ENCODE data around the gene COL4A2.
A peak's percentile ranks its signal among the peaks of the same experiment; 100 is the strongest.

Gene COL4A2

GRCh38 chr13:110306960-110307766 is at the start of gene COL4A2, which contains the start of gene COL4A1:
Gene COL4A2, plus strand, starts transcription at chr13:110307284. Its CDS starts 620 bp downstream, at chr13:110307904.
Gene COL4A1, minus strand, starts transcription at chr13:110307157. Its CDS starts 130 bp downstream, at chr13:110307027.
- Histone ChIP-seq H3K4me1 (ENCODE audit: insufficient read depth, insufficient read length) (peaks cover 7% of the 10 kb centered on the region), H3K9me3 (ENCODE audit: insufficient read depth, low read length) (no peaks in the 10 kb centered on the region), H3K4me3 (ENCODE audit: insufficient read length, low read depth) (peak within 1 kb of the TSS; percentile 73), H3K36me3 (ENCODE audit: insufficient read depth, insufficient read length, low read length) (peaks cover 44% of the 10 kb centered on the region), H3K27me3 (ENCODE audit: insufficient read depth, insufficient read length) (no peaks in the 10 kb centered on the region), H3K9ac (ENCODE audit: insufficient read length, low read depth) (peak within 1 kb of the TSS; percentile 85)
- TF ChIP-seq ZNF274 (IDR thresholded peaks at IDR 0.05; ENCODE audit: low read depth, low read length) (no peak), YY1 (IDR thresholded peaks at IDR 0.05; ENCODE audit: insufficient read depth, insufficient read length) (no peak)
- DNase-seq (ENCODE audit: low read depth, low spot score), result peak; percentile 42

- H3K36me3 ChIP-seq (ENCODE audit: insufficient read depth, insufficient read length, low read length), result peaks cover 3% of the 10 kb centered on the region
- no peak overlapping the region for H3K4me3 ChIP-seq (ENCODE audit: insufficient read length, low read depth)
- no peak for TF ChIP-seq SUZ12 (IDR thresholded peaks at IDR 0.05; ENCODE audit: extremely low read depth, insufficient read depth, insufficient read length)
- TF ChIP-seq ZNF274 (IDR thresholded peaks at IDR 0.05; ENCODE audit: low read depth, low read length), result no peak
- no peak for TF ChIP-seq YY1 (IDR thresholded peaks at IDR 0.05; ENCODE audit: insufficient read depth, insufficient read length)
- no peak for DNase-seq (ENCODE audit: low read depth, low spot score)
- no peaks in the 10 kb centered on the region for H3K4me1 ChIP-seq (ENCODE audit: insufficient read depth, insufficient read length)
- H3K9ac ChIP-seq (ENCODE audit: insufficient read length, low read depth), result no peak overlapping the region
- no peaks in the 10 kb centered on the region for H3K27me3 ChIP-seq (ENCODE audit: insufficient read depth, insufficient read length)
- no peaks in the 10 kb centered on the region for H3K9me3 ChIP-seq (ENCODE audit: insufficient read depth, low read length)
Observed at GRCh38 chr13:110257408-110257807, 49.7 kb upstream of the COL4A2 start.

GRCh38 chr13:110258876-110259631 is 48.0 kb upstream of the COL4A2 start:
- TF ChIP-seq ZNF274 (IDR thresholded peaks at IDR 0.05; ENCODE audit: low read depth, low read length) (no peak), YY1 (IDR thresholded peaks at IDR 0.05; ENCODE audit: insufficient read depth, insufficient read length) (no peak), SUZ12 (IDR thresholded peaks at IDR 0.05; ENCODE audit: extremely low read depth, insufficient read depth, insufficient read length) (no peak)
- no peak overlapping the region for H3K4me3 ChIP-seq (ENCODE audit: insufficient read length, low read depth)
- no peaks in the 10 kb centered on the region for H3K27me3 ChIP-seq (ENCODE audit: insufficient read depth, insufficient read length)
- peaks cover 3% of the 10 kb centered on the region for H3K36me3 ChIP-seq (ENCODE audit: insufficient read depth, insufficient read length, low read length)
- no peaks in the 10 kb centered on the region for H3K4me1 ChIP-seq (ENCODE audit: insufficient read depth, insufficient read length)
- no peak overlapping the region for H3K9ac ChIP-seq (ENCODE audit: insufficient read length, low read depth)
- DNase-seq (ENCODE audit: low read depth, low spot score), result no peak
- H3K9me3 ChIP-seq (ENCODE audit: insufficient read depth, low read length), result no peaks in the 10 kb centered on the region

- no peak for TF ChIP-seq SUZ12 (IDR thresholded peaks at IDR 0.05; ENCODE audit: extremely low read depth, insufficient read depth, insufficient read length)
- no peak for TF ChIP-seq ZNF274 (IDR thresholded peaks at IDR 0.05; ENCODE audit: low read depth, low read length)
- no peak for TF ChIP-seq YY1 (IDR thresholded peaks at IDR 0.05; ENCODE audit: insufficient read depth, insufficient read length)
- Histone ChIP-seq H3K4me3 (ENCODE audit: insufficient read length, low read depth) (no peak overlapping the region), H3K9me3 (ENCODE audit: insufficient read depth, low read length) (no peaks in the 10 kb centered on the region), H3K4me1 (ENCODE audit: insufficient read depth, insufficient read length) (no peaks in the 10 kb centered on the region), H3K27me3 (ENCODE audit: insufficient read depth, insufficient read length) (no peaks in the 10 kb centered on the region), H3K9ac (ENCODE audit: insufficient read length, low read depth) (no peak overlapping the region), H3K36me3 (ENCODE audit: insufficient read depth, insufficient read length, low read length) (peaks cover 4% of the 10 kb centered on the region)
- no peak for DNase-seq (ENCODE audit: low read depth, low spot score)
Observed at GRCh38 chr13:110259651-110260050, 47.4 kb upstream of the COL4A2 start.

GRCh38 chr13:110261166-110262081 is 45.7 kb upstream of the COL4A2 start:
- H3K36me3 ChIP-seq (ENCODE audit: insufficient read depth, insufficient read length, low read length), result peaks cover 15% of the 10 kb centered on the region
- no peak overlapping the region for H3K9ac ChIP-seq (ENCODE audit: insufficient read length, low read depth)
- no peaks in the 10 kb centered on the region for H3K9me3 ChIP-seq (ENCODE audit: insufficient read depth, low read length)
- no peak overlapping the region for H3K4me3 ChIP-seq (ENCODE audit: insufficient read length, low read depth)
- no peak for TF ChIP-seq ZNF274 (IDR thresholded peaks at IDR 0.05; ENCODE audit: low read depth, low read length)
- no peak for TF ChIP-seq SUZ12 (IDR thresholded peaks at IDR 0.05; ENCODE audit: extremely low read depth, insufficient read depth, insufficient read length)
- peak; percentile 20 for DNase-seq (ENCODE audit: low read depth, low spot score)
- H3K27me3 ChIP-seq (ENCODE audit: insufficient read depth, insufficient read length), result no peaks in the 10 kb centered on the region
- peaks cover 4% of the 10 kb centered on the region for H3K4me1 ChIP-seq (ENCODE audit: insufficient read depth, insufficient read length)

GRCh38 chr13:110262082-110262436 is 45.0 kb upstream of the COL4A2 start:
- H3K27me3 ChIP-seq (ENCODE audit: insufficient read depth, insufficient read length), result no peaks in the 10 kb centered on the region
- no peaks in the 10 kb centered on the region for H3K9me3 ChIP-seq (ENCODE audit: insufficient read depth, low read length)
- no peak for DNase-seq (ENCODE audit: low read depth, low spot score)
- TF ChIP-seq YY1 (IDR thresholded peaks at IDR 0.05; ENCODE audit: insufficient read depth, insufficient read length) (no peak), ZNF274 (IDR thresholded peaks at IDR 0.05; ENCODE audit: low read depth, low read length) (no peak), SUZ12 (IDR thresholded peaks at IDR 0.05; ENCODE audit: extremely low read depth, insufficient read depth, insufficient read length) (no peak)
- no peak overlapping the region for H3K9ac ChIP-seq (ENCODE audit: insufficient read length, low read depth)
- peaks cover 15% of the 10 kb centered on the region for H3K36me3 ChIP-seq (ENCODE audit: insufficient read depth, insufficient read length, low read length)
- H3K4me3 ChIP-seq (ENCODE audit: insufficient read length, low read depth), result no peak overlapping the region
- H3K4me1 ChIP-seq (ENCODE audit: insufficient read depth, insufficient read length), result peaks cover 4% of the 10 kb centered on the region
